ENCODE measurements around the gene BANF1. TPM values are rescaled to one million over a fixed set of nuclear protein-coding genes. Genes with fewer than 3 reads are reported as not detected.

Gene BANF1
- total RNA-seq, 1 donor from 2014 or later, result 54.5 TPM

GRCh38 chr11:65982824-65983588 is 19.3 kb upstream of the BANF1 start:
- no peak for DNase-seq (ENCODE audit: extremely low spot score in 2 of 2)

GRCh38 chr11:65983589-65983987 is 18.7 kb upstream of the BANF1 start:
- intact Hi-C loops (cut with DNase I), result loop anchor here (10.0 kb wide), 1 partner anchor 279 kb away; no protein-coding TSS in a partner anchor
- DNase-seq (ENCODE audit: extremely low spot score in 2 of 2), result peak in 1 of 2 donors; percentile 77
- no peak overlapping the region for H3K27ac ChIP-seq
- no peaks in the 10 kb centered on the region for H3K4me1 ChIP-seq
- H3K36me3 ChIP-seq, result peaks cover 0 to 15% of the 10 kb centered on the region in 2 donors
- H3K27me3 ChIP-seq, result no peaks in the 10 kb centered on the region
- TF ChIP-seq POLR2AphosphoS5 (IDR thresholded peaks at IDR 0.05; ENCODE audit: insufficient read depth in 1 of 2, low read depth in 1 of 2) (no peak), CTCF (IDR thresholded peaks at IDR 0.05) (no peak), POLR2A (IDR thresholded peaks at IDR 0.05) (no peak)
- H3K9me3 ChIP-seq, result no peaks in the 10 kb centered on the region
- no peak overlapping the region for H3K4me3 ChIP-seq

More at GRCh38 chr11:65982824-65983588, 19.3 kb upstream of the BANF1 start:
- H3K36me3 ChIP-seq, result peaks cover 0 to 20% of the 10 kb centered on the region in 2 donors
- TF ChIP-seq POLR2A (IDR thresholded peaks at IDR 0.05), result no peak
- no peak for TF ChIP-seq CTCF (IDR thresholded peaks at IDR 0.05)
- no peak for TF ChIP-seq POLR2AphosphoS5 (IDR thresholded peaks at IDR 0.05; ENCODE audit: insufficient read depth in 1 of 2, low read depth in 1 of 2)
- no peak overlapping the region for H3K4me3 ChIP-seq
- no peaks in the 10 kb centered on the region for H3K27me3 ChIP-seq
- no peaks in the 10 kb centered on the region for H3K9me3 ChIP-seq
- H3K4me1 ChIP-seq, result no peaks in the 10 kb centered on the region
- intact Hi-C loops (cut with DNase I), result loop anchor here (10.0 kb wide), 1 partner anchor 278 kb away; no protein-coding TSS in a partner anchor
- H3K27ac ChIP-seq, result no peak overlapping the region

GRCh38 chr11:65987336-65987735 is 15.0 kb upstream of the BANF1 start:
- H3K36me3 ChIP-seq, result no peaks in the 10 kb centered on the region
- intact Hi-C loops (cut with DNase I), result loop anchor here (5.0 to 10.0 kb wide), 2 partner anchors 100 to 283 kb away; partner anchors contain the start of gene FIBP
- H3K27ac ChIP-seq, result no peak overlapping the region
- no peaks in the 10 kb centered on the region for H3K27me3 ChIP-seq
- H3K4me1 ChIP-seq, result no peaks in the 10 kb centered on the region
- no peak for DNase-seq (ENCODE audit: extremely low spot score in 2 of 2)
- TF ChIP-seq CTCF (IDR thresholded peaks at IDR 0.05), result no peak
- no peak for TF ChIP-seq POLR2AphosphoS5 (IDR thresholded peaks at IDR 0.05; ENCODE audit: insufficient read depth in 1 of 2, low read depth in 1 of 2)
- no peak for TF ChIP-seq POLR2A (IDR thresholded peaks at IDR 0.05)
- no peaks in the 10 kb centered on the region for H3K9me3 ChIP-seq
- no peak overlapping the region for H3K4me3 ChIP-seq

- Histone ChIP-seq H3K27ac (no peak overlapping the region), H3K9me3 (no peaks in the 10 kb centered on the region), H3K36me3 (no peaks in the 10 kb centered on the region), H3K27me3 (no peaks in the 10 kb centered on the region), H3K4me3 (no peak overlapping the region), H3K4me1 (no peaks in the 10 kb centered on the region)
- DNase-seq (ENCODE audit: extremely low spot score in 2 of 2), result peak in 1 of 2 donors; percentile 94
- peak; percentile 87 to 99 (median 98) for TF ChIP-seq CTCF (IDR thresholded peaks at IDR 0.05)
- peak in 1 of 2 donors; percentile 91 for TF ChIP-seq POLR2AphosphoS5 (IDR thresholded peaks at IDR 0.05; ENCODE audit: insufficient read depth in 1 of 2, low read depth in 1 of 2)
- no peak for TF ChIP-seq POLR2A (IDR thresholded peaks at IDR 0.05)
- intact Hi-C loops (cut with DNase I), result loop anchor here (5.0 to 10.0 kb wide), 2 partner anchors 102 to 284 kb away; partner anchors contain the start of gene FIBP
Measured at GRCh38 chr11:65988791-65989592, 13.3 kb upstream of the BANF1 start.
